ENCODE results near the gene MXI1. TPM values are rescaled to one million over a fixed set of nuclear protein-coding genes. Genes with fewer than 3 reads are reported as not detected.
A peak's percentile ranks its signal among the peaks of the same experiment; 100 is the strongest.
"Not testable (repeated sequence)": the region's sequence is repeated elsewhere in the genome, so short reads cannot be mapped to it uniquely, and the experiment has no call there.

MXI1 gene
- total and polyA plus RNA-seq, 10 donors: 6.8 to 49.4 (median 19.4) TPM

GRCh38 chr10:110179220-110179619 is 28.2 kb upstream of the MXI1 start:
- DNase-seq: no peak
- no peaks in the 10 kb centered on the region for H3K36me3 ChIP-seq
- H3K27me3 ChIP-seq (replicated peaks in 1 of 7): peaks cover 0 to 60% (median 4%) of the 10 kb centered on the region in 7 donors
- H3K4me3 ChIP-seq: no peak overlapping the region
- no peak for TF ChIP-seq CTCF (IDR thresholded peaks at IDR 0.05 in 8 of 11, conservative IDR thresholded peaks at IDR 0.05 in 3 of 11)
- TF ChIP-seq POLR2AphosphoS5 (IDR thresholded peaks at IDR 0.05): no peak
- no peak for TF ChIP-seq POLR2A (IDR thresholded peaks at IDR 0.05)
- WGBS, 5 donors: 87 to 93% (median 90%) methylated on average over 7 of the region's 7 CpGs
- no peaks in the 10 kb centered on the region for H3K9me3 ChIP-seq
- intact Hi-C loops (cut with DNase I; ENCODE audit: low total_unique reads): no loop called here
- peaks cover 0 to 10% (median 9%) of the 10 kb centered on the region in 6 donors for H3K4me1 ChIP-seq
- H3K27ac ChIP-seq: no peak overlapping the region

- intact Hi-C loops (cut with DNase I; ENCODE audit: low total_unique reads): no loop called here
- Histone ChIP-seq H3K4me1 (peaks cover 0 to 3% (median 2%) of the 10 kb centered on the region in 6 donors), H3K27me3 (replicated peaks in 1 of 7) (peaks cover 0 to 43% (median 4%) of the 10 kb centered on the region in 7 donors), H3K27ac (no peak overlapping the region), H3K9me3 (no peaks in the 10 kb centered on the region), H3K36me3 (no peaks in the 10 kb centered on the region), H3K4me3 (no peak overlapping the region)
- TF ChIP-seq POLR2AphosphoS5 (IDR thresholded peaks at IDR 0.05) (no peak), CTCF (IDR thresholded peaks at IDR 0.05 in 8 of 11, conservative IDR thresholded peaks at IDR 0.05 in 3 of 11) (no peak), POLR2A (IDR thresholded peaks at IDR 0.05) (no peak)
- 87 to 94% (median 90%) methylated on average over 10 of the region's 10 CpGs for WGBS, 5 donors
- peak; percentile 51 for DNase-seq
Measured at GRCh38 chr10:110181451-110181850, 26.0 kb upstream of the MXI1 start.

DNA sequence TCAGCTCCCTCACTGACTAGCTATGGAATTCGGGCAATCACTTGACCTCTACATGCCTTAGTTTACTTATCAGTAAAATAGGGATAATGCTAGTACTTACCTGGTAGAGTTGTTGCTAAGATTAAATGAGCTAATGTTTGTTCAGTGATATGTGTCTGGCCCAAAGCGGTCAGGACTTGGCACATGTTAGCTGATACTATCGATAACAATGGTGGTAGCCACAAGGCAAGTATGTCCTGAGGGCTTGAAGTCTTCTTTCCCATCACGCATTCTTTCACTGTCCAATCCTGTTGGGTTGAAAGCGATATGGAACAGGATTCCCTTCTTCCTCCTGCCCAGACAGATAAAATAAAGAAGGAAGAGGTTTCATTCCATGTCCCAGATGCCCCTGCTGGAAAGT is 25.5 kb upstream of the MXI1 start:
- peaks cover 0 to 38% (median 4%) of the 10 kb centered on the region in 7 donors for H3K27me3 ChIP-seq (replicated peaks in 1 of 7)
- no peak overlapping the region for H3K4me3 ChIP-seq
- intact Hi-C loops (cut with DNase I; ENCODE audit: low total_unique reads): no loop called here
- 93 to 98% (median 95%) methylated on average over 5 of the region's 5 CpGs for WGBS, 5 donors
- no peaks in the 10 kb centered on the region for H3K9me3 ChIP-seq
- H3K36me3 ChIP-seq: no peaks in the 10 kb centered on the region
- H3K4me1 ChIP-seq: no peaks in the 10 kb centered on the region
- TF ChIP-seq POLR2A (IDR thresholded peaks at IDR 0.05): no peak
- TF ChIP-seq POLR2AphosphoS5 (IDR thresholded peaks at IDR 0.05): no peak
- TF ChIP-seq CTCF (IDR thresholded peaks at IDR 0.05 in 8 of 11, conservative IDR thresholded peaks at IDR 0.05 in 3 of 11): no peak
- no peak for DNase-seq
- H3K27ac ChIP-seq: no peak overlapping the region

GRCh38 chr10:110184398-110184797 is 23.0 kb upstream of the MXI1 start:
- H3K27ac ChIP-seq: no peak overlapping the region
- peaks cover 0 to 13% (median 0%) of the 10 kb centered on the region in 7 donors for H3K27me3 ChIP-seq (replicated peaks in 1 of 7)
- H3K36me3 ChIP-seq: no peaks in the 10 kb centered on the region
- intact Hi-C loops (cut with DNase I; ENCODE audit: low total_unique reads): no loop called here
- no peaks in the 10 kb centered on the region for H3K9me3 ChIP-seq
- WGBS, 5 donors: 40 to 61% (median 50%) methylated on average over 6 of the region's 6 CpGs
- no peak for DNase-seq
- no peak overlapping the region for H3K4me3 ChIP-seq
- H3K4me1 ChIP-seq: no peaks in the 10 kb centered on the region
- TF ChIP-seq POLR2A (IDR thresholded peaks at IDR 0.05) (no peak), POLR2AphosphoS5 (IDR thresholded peaks at IDR 0.05) (no peak), CTCF (IDR thresholded peaks at IDR 0.05 in 8 of 11, conservative IDR thresholded peaks at IDR 0.05 in 3 of 11) (no peak)

DNA sequence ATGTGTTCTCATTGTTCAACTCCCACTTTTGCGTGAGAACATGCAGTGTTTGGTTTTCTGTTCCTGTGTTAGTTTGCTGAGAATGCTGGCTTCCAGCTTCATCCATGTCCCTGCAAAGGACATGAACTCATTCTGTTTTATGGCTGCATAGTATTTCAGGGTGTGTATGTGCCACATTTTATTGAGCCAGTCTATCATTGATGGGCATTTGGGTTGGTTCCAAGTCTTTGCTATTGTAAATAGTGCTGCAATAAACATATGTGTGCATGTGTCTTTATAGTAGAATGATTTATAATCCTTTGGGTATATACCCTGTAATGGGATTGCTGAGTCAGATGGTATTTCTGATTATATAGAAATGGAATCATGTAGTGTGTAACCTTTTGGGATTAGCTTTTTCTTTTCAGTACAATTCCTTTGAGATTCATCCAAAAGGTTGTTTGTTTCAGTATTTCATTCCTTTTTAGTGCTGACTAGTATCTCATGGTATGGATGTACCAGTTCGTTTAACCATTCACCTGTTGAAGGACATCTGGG is 21.7 kb upstream of the MXI1 start:
- intact Hi-C loops (cut with DNase I; ENCODE audit: low total_unique reads); H3K27ac ChIP-seq; H3K4me1 ChIP-seq; H3K36me3 ChIP-seq; H3K4me3 ChIP-seq; DNase-seq; H3K9me3 ChIP-seq; H3K27me3 ChIP-seq (replicated peaks in 1 of 7): not testable (repeated sequence)
- WGBS, 5 donors: 87 to 98% (median 91%) methylated on average over 2 of the region's 2 CpGs
